Tibial nerve (tissue), 4 donors: ENCODE data around the gene OR1D5. TPM values are rescaled to one million over a fixed set of nuclear protein-coding genes. Genes with fewer than 3 reads are reported as not detected.

Source experiments
- DNase-seq, 2 donors: peaks; one replicate each; pipeline ENCODE4 v3.0.0-alpha.2; 2019; ENCODE audit warnings: low spot score in 2 of 2
- H3K27ac ChIP-seq, 4 donors: fragments of 200-600 bp; sonication (generic) in 3 of 4; one replicate each; pipeline ENCODE4 v1.5.1; 2017 to 2019; ENCODE audit warnings: mild to moderate bottlenecking in 1 of 4
- H3K27me3 ChIP-seq, 2 donors: fragments of 200-600 bp; sonication (generic) in 1 of 2; one replicate each; pipeline versions ENCODE4 v1.5.1 to v1.6.0; 2017 to 2019
- H3K36me3 ChIP-seq, 3 donors: fragments of 200-600 bp; sonication (generic); one replicate each; pipeline ENCODE4 v1.5.1; 2018 to 2019
- H3K4me1 ChIP-seq, 4 donors: fragments of 200-600 bp; sonication (generic) in 3 of 4; one replicate each; pipeline ENCODE4 v1.5.1; 2017 to 2019
- H3K4me3 ChIP-seq, 4 donors: fragments of 200-600 bp; sonication (generic) in 3 of 4; one replicate each; pipeline ENCODE4 v1.5.1; 2017 to 2019; ENCODE audit warnings: mild to moderate bottlenecking in 1 of 4, moderate library complexity in 1 of 4
- H3K9me3 ChIP-seq, 4 donors: fragments of 200-600 bp; sonication (generic) in 3 of 4; one replicate each; pipeline ENCODE4 v1.5.1; 2017 to 2019
- CTCF ChIP-seq, 5 experiments: fragments of 200-600 bp in 3 of 5; fragments of 450-650 bp in 2 of 5; sonication (generic) in 3 of 5; IDR thresholded peaks; one replicate each; pipeline ENCODE4 v1.5.1; 2016 to 2019; ENCODE audit warnings: antibody characterized with exemption in 5 of 5, mild to moderate bottlenecking in 3 of 5, moderate library complexity in 2 of 5
- EP300 ChIP-seq, 2 donors: sonication (generic); formaldehyde crosslinking; IDR thresholded peaks; one replicate each; pipeline ENCODE4 v1.6.1; 2017; ENCODE audit warnings: antibody characterized with exemption in 2 of 2, mild to moderate bottlenecking in 1 of 2
- POLR2A ChIP-seq, 2 donors: fragments of 450-650 bp; IDR thresholded peaks; one replicate each; pipeline ENCODE4 v1.6.1; 2017; ENCODE audit warnings: antibody characterized with exemption in 2 of 2, mild to moderate bottlenecking in 2 of 2, moderate library complexity in 2 of 2
- WGBS, 2 donors: methylation state at CpG; one replicate each; pipeline ENCODE4 v1.1.5; 2018; 5-methylcytosine and 5-hydroxymethylcytosine counted together
- total RNA-seq, 4 donors: library from RNA; depleted of rRNA; stranded (reverse); fragments of >200 nt; gene quantifications; one replicate each; pipeline ENCODE4 v1.1.0, GENCODE V29; 2016

OR1D5 gene
- total RNA-seq, 4 donors from 2014 or later: not detected

DNA sequence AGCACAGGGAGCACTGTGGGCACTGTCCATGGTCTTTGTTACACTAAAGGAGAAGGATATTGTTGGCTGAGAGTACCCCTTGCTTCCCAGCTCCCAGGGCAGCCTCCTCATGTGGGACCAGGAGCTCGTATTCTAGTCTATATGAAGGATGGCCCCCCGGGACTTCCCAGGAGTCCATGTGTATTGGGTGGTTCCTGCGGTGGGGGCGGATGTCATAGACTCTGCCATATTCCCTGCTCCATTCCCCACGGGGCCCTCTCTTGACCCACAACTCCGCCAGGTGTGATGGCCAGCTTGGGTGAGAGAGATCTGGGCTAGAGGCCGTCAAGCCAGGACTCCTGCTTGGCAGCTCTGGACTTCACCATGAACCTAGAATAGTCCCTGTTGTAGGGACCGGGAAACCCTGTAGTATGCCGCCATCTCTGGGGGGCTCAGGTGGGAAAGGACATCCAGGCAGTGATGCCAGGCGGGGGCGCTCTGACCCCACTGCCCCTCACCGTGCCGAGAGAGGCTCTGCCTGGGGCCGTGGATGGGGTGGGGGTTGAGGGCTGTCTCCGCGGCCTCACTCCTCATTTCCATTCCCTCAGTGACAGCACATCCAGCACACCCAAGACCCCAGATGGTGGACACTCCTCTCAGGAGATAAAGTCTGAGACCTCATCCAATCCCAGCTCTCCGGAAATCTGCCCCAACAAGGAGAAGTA, 37.8 kb downstream of the OR1D5 start:
- Histone ChIP-seq H3K27me3 (no peaks in the 10 kb centered on the region), H3K9me3 (peaks cover 0 to 29% (median 5%) of the 10 kb centered on the region in 4 donors), H3K36me3 (peaks cover 0 to 31% (median 0%) of the 10 kb centered on the region in 3 donors), H3K4me1 (no peaks in the 10 kb centered on the region), H3K27ac (no peak overlapping the region), H3K4me3 (no peak overlapping the region)
- TF ChIP-seq CTCF (IDR thresholded peaks at IDR 0.05) (no peak), EP300 (IDR thresholded peaks at IDR 0.05) (no peak), POLR2A (IDR thresholded peaks at IDR 0.05) (no peak)
- 90 to 91% methylated on average over 10 to 17 of the region's 17 CpGs for WGBS, 2 donors
- DNase-seq: no peak

- Histone ChIP-seq H3K36me3 (peaks cover 0 to 43% (median 0%) of the 10 kb centered on the region in 3 donors), H3K27ac (no peak overlapping the region), H3K9me3 (peaks cover 0 to 29% (median 5%) of the 10 kb centered on the region in 4 donors), H3K4me3 (no peak overlapping the region), H3K27me3 (no peaks in the 10 kb centered on the region), H3K4me1 (no peaks in the 10 kb centered on the region)
- no peak for DNase-seq
- 94 to 95% methylated on average over 2 of the region's 2 CpGs for WGBS, 2 donors
- TF ChIP-seq CTCF (IDR thresholded peaks at IDR 0.05) (no peak), EP300 (IDR thresholded peaks at IDR 0.05) (no peak), POLR2A (IDR thresholded peaks at IDR 0.05) (no peak)
Observed at GRCh38 chr17:3024346-3024745, 39.1 kb downstream of the OR1D5 start.

DNA sequence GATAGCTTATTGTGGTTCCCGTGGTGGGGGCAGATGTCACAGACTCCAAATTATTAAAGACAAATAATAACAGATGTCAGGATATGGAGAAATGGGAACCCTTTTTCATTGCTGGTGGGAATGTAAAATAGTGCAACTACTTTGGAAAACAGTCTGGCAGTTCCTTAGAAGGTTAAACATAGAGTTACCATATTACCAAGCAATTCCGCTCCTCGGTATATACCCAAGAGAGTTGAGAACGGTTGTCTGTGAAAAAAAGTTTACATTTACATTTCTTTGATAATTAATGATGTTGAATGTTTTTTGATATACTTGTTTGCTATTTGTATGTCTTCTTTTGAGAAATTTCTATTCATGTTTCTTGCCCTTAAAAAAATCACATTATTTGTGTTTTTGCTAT, 41.2 kb downstream of the OR1D5 start:
- Histone ChIP-seq H3K27me3 (no peaks in the 10 kb centered on the region), H3K27ac (no peak overlapping the region), H3K4me3 (no peak overlapping the region), H3K9me3 (peaks cover 0 to 29% (median 5%) of the 10 kb centered on the region in 4 donors), H3K4me1 (no peaks in the 10 kb centered on the region), H3K36me3 (peaks cover 0 to 36% (median 0%) of the 10 kb centered on the region in 3 donors)
- TF ChIP-seq CTCF (IDR thresholded peaks at IDR 0.05): no peak
- TF ChIP-seq POLR2A (IDR thresholded peaks at IDR 0.05): no peak
- TF ChIP-seq EP300 (IDR thresholded peaks at IDR 0.05): no peak
- no peak for DNase-seq
- 86 to 90% methylated on average over 4 of the region's 4 CpGs for WGBS, 2 donors

DNA sequence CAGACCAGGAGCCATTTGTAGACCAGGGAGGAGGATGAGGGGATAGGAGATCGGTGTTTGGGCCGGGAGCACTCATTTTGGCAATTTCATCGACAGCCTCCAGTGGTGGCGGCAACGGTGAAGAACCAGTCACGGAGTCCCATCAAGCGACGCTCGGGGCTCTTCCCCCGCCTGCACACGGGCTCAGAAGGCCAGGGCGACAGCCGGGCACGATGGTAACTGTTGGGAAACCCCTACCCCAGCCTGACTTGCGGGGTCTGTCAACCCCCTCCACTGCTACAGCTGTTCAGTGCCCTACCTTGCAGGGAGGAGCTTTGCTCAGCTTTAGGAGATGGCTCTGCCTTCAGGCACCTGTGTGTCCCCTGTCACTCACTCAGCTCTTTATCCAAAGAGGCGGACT, 43.0 kb downstream of the OR1D5 start:
- Histone ChIP-seq H3K27ac (no peak overlapping the region), H3K4me3 (no peak overlapping the region), H3K9me3 (peaks cover 0 to 29% (median 5%) of the 10 kb centered on the region in 4 donors), H3K36me3 (peaks cover 0 to 37% (median 0%) of the 10 kb centered on the region in 3 donors), H3K27me3 (no peaks in the 10 kb centered on the region), H3K4me1 (no peaks in the 10 kb centered on the region)
- DNase-seq: no peak
- TF ChIP-seq EP300 (IDR thresholded peaks at IDR 0.05) (no peak), CTCF (IDR thresholded peaks at IDR 0.05) (no peak), POLR2A (IDR thresholded peaks at IDR 0.05) (no peak)
- WGBS, 2 donors: 94 to 95% methylated on average over 15 to 16 of the region's 16 CpGs

DNA sequence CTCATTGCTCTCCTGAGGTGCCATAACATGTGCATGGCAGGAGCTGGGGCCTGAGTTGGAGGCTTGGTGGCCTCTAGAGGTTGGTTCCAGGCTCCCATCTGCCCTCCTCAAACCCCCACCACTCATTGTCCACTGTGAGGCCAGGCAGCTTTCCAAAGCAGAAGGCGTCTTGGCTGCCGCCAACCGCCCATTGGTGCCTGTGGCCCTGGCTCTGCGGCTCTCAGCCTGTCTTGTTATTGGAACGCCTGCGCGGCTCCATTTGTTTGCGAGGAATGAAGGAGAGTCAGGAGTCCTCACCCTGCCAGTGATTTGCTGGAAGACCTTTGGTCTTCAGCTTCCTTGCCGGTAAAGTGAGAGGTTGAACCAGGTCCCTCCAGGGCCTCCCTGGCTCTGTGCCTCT, 43.6 kb downstream of the OR1D5 start:
- no peaks in the 10 kb centered on the region for H3K27me3 ChIP-seq
- TF ChIP-seq POLR2A (IDR thresholded peaks at IDR 0.05) (no peak), CTCF (IDR thresholded peaks at IDR 0.05) (no peak), EP300 (IDR thresholded peaks at IDR 0.05) (no peak)
- 79 to 81% methylated on average over 8 of the region's 9 CpGs for WGBS, 2 donors
- peaks cover 0 to 29% (median 5%) of the 10 kb centered on the region in 4 donors for H3K9me3 ChIP-seq
- peaks cover 0 to 37% (median 0%) of the 10 kb centered on the region in 3 donors for H3K36me3 ChIP-seq
- DNase-seq: no peak
- no peak overlapping the region for H3K27ac ChIP-seq
- no peak overlapping the region for H3K4me3 ChIP-seq
- H3K4me1 ChIP-seq: no peaks in the 10 kb centered on the region
